ENCODE measurements around the gene C12orf43. TPM values are rescaled to one million over a fixed set of nuclear protein-coding genes. Genes with fewer than 3 reads are reported as not detected.

Gene C12orf43
- total RNA-seq, 1 donor: 15.2 TPM

- no peaks in the 10 kb centered on the region for H3K4me1 ChIP-seq (ENCODE audit: insufficient read depth, low read length)
- no peaks in the 10 kb centered on the region for H3K79me2 ChIP-seq (ENCODE audit: insufficient read depth, low read length)
- no peak for DNase-seq (ENCODE audit: insufficient read length, low spot score, missing footprints)
- peaks cover 4% of the 10 kb centered on the region for H3K27me3 ChIP-seq (ENCODE audit: insufficient read depth, low read length)
- H3K9me3 ChIP-seq (ENCODE audit: low read depth, low read length): no peaks in the 10 kb centered on the region
- no peak overlapping the region for H3K4me2 ChIP-seq (ENCODE audit: insufficient read depth, low read length)
- no peak for TF ChIP-seq CTCF (IDR thresholded peaks at IDR 0.05; ENCODE audit: extremely low read depth, low read depth, low read length)
- H3K4me3 ChIP-seq (ENCODE audit: insufficient read depth, low read length): no peak overlapping the region
- no peaks in the 10 kb centered on the region for H3K36me3 ChIP-seq (ENCODE audit: insufficient read depth, low read length)
- no peak overlapping the region for H3K27ac ChIP-seq (ENCODE audit: low read depth, low read length)
- H4K20me1 ChIP-seq (ENCODE audit: insufficient read depth, low read length): no peaks in the 10 kb centered on the region
- no peak overlapping the region for H2AFZ ChIP-seq (ENCODE audit: low read length)
Measured at GRCh38 chr12:120962532-120963020, 53.7 kb downstream of the C12orf43 start.

DNA sequence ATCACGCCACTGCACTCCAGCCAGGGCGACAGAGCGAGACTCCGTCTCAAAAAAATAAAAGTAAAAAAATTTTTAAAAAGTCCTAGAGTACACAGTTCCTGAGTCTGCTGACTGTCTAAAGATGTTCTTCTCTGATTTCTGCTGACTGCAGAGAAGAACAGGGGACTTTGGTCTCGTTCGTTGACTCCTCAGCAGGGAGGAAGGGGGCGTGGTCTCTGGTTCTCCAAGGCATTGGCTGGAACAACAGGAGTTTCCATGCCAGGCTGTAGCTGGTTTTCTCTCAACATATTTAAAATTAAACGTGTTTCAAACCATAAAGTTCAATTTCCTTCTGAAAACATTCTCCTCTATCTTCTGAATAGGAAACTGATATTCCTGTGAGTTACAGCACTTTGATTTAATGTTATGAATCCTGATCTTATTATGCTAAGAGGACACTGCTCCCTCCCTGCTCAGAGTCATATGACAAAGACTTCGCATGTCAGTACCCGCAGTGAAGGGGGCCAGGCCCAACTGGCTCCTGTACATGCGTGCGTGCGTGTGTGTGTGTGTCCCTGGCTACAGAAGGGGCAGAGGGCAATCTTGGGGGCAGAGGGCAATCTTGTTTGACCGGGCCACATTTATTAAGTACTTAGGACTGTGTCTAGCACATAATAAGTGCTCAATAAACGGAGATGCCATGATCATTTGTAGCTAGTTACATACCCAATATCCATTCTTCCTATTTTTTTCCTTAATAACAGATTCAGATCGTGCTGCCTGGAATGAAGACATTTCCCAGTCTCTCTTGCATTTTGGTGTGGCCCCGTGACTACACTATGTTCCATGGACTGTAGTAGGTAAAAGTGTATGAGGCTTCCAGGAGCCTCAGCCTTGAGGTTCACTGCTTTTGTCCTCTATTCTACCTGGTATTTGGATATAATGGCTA, 54.4 kb downstream of the C12orf43 start:
- Histone ChIP-seq H2AFZ (ENCODE audit: low read length) (no peak overlapping the region), H3K27ac (ENCODE audit: low read depth, low read length) (no peak overlapping the region), H3K4me2 (ENCODE audit: insufficient read depth, low read length) (no peak overlapping the region), H3K79me2 (ENCODE audit: insufficient read depth, low read length) (no peaks in the 10 kb centered on the region), H3K27me3 (ENCODE audit: insufficient read depth, low read length) (peaks cover 4% of the 10 kb centered on the region), H4K20me1 (ENCODE audit: insufficient read depth, low read length) (no peaks in the 10 kb centered on the region), H3K36me3 (ENCODE audit: insufficient read depth, low read length) (no peaks in the 10 kb centered on the region), H3K4me3 (ENCODE audit: insufficient read depth, low read length) (no peak overlapping the region), H3K9me3 (ENCODE audit: low read depth, low read length) (no peaks in the 10 kb centered on the region), H3K4me1 (ENCODE audit: insufficient read depth, low read length) (no peaks in the 10 kb centered on the region)
- TF ChIP-seq CTCF (IDR thresholded peaks at IDR 0.05; ENCODE audit: extremely low read depth, low read depth, low read length): no peak
- DNase-seq (ENCODE audit: insufficient read length, low spot score, missing footprints): no peak

GRCh38 chr12:120960657-120961056, 55.6 kb downstream of the C12orf43 start:
- Histone ChIP-seq H3K79me2 (ENCODE audit: insufficient read depth, low read length) (no peaks in the 10 kb centered on the region), H2AFZ (ENCODE audit: low read length) (no peak overlapping the region), H3K4me1 (ENCODE audit: insufficient read depth, low read length) (no peaks in the 10 kb centered on the region), H3K36me3 (ENCODE audit: insufficient read depth, low read length) (no peaks in the 10 kb centered on the region), H3K9me3 (ENCODE audit: low read depth, low read length) (no peaks in the 10 kb centered on the region), H4K20me1 (ENCODE audit: insufficient read depth, low read length) (no peaks in the 10 kb centered on the region), H3K27ac (ENCODE audit: low read depth, low read length) (no peak overlapping the region), H3K27me3 (ENCODE audit: insufficient read depth, low read length) (peaks cover under 1% of the 10 kb centered on the region), H3K4me2 (ENCODE audit: insufficient read depth, low read length) (no peak overlapping the region), H3K4me3 (ENCODE audit: insufficient read depth, low read length) (no peak overlapping the region)
- no peak for TF ChIP-seq CTCF (IDR thresholded peaks at IDR 0.05; ENCODE audit: extremely low read depth, low read depth, low read length)
- DNase-seq (ENCODE audit: insufficient read length, low spot score, missing footprints): no peak

- Histone ChIP-seq H3K4me2 (ENCODE audit: insufficient read depth, low read length) (no peak overlapping the region), H3K4me3 (ENCODE audit: insufficient read depth, low read length) (no peak overlapping the region), H3K27me3 (ENCODE audit: insufficient read depth, low read length) (peaks cover 3% of the 10 kb centered on the region), H3K27ac (ENCODE audit: low read depth, low read length) (no peak overlapping the region), H3K36me3 (ENCODE audit: insufficient read depth, low read length) (no peaks in the 10 kb centered on the region), H3K4me1 (ENCODE audit: insufficient read depth, low read length) (no peaks in the 10 kb centered on the region), H4K20me1 (ENCODE audit: insufficient read depth, low read length) (no peaks in the 10 kb centered on the region), H3K9me3 (ENCODE audit: low read depth, low read length) (no peaks in the 10 kb centered on the region), H3K79me2 (ENCODE audit: insufficient read depth, low read length) (no peaks in the 10 kb centered on the region), H2AFZ (ENCODE audit: low read length) (no peak overlapping the region)
- peak; percentile 35 for DNase-seq (ENCODE audit: insufficient read length, low spot score, missing footprints)
- TF ChIP-seq CTCF (IDR thresholded peaks at IDR 0.05; ENCODE audit: extremely low read depth, low read depth, low read length): no peak
Measured at GRCh38 chr12:120959111-120959878, 57.0 kb downstream of the C12orf43 start.
